D721Med (cell line): Measurements from ENCODE around the gene OR13C4.

Source experiments
- DNase-seq: peaks from one replicate; pipeline ENCODE4 v3.0.0; 2011; ENCODE audit warnings: low spot score; ENCODE audit not compliant: insufficient read length
- FAIRE-seq: peaks from 2 replicates; lab custom pipeline; 2011; peaks lifted over from hg19 to GRCh38; lab: Jason Lieb, UNC
- CTCF ChIP-seq: IDR thresholded peaks from 2 replicates; pipeline ENCODE4 v1.5.1; 2012; ENCODE audit warnings: mild to moderate bottlenecking, control low read depth; ENCODE audit not compliant: insufficient read depth; ENCODE audit errors: missing control alignments

The OR13C4 gene

GRCh38 chr9:104503440-104503839 is 23.6 kb downstream of the OR13C4 start:
- no peak for TF ChIP-seq CTCF
- no peak for DNase-seq
- no peak for FAIRE-seq

DNA sequence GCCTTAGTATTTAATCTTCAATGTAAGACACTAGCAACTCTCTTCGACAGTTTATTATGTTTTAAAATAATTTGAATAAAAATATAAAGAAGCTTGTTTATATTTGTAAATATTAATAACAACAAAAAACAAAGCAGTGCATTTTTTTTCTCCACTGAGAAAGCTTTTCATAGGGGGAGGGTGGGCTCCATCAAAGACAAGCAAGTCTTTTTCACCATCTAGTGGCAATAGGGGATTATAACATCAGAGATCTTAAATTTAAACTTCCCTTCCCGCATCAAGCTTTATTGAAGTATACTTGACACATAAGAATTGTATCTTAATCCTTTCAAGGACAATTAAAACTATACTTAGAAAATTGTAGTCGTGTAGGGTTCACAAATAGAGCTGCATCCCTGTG is 32.2 kb downstream of the OR13C4 start:
- DNase-seq: no peak
- FAIRE-seq: no peak
- TF ChIP-seq CTCF: peak; percentile 24

GRCh38 chr9:104485014-104485413 is 42.0 kb downstream of the OR13C4 start:
- TF ChIP-seq CTCF: no peak
- no peak for FAIRE-seq

DNA sequence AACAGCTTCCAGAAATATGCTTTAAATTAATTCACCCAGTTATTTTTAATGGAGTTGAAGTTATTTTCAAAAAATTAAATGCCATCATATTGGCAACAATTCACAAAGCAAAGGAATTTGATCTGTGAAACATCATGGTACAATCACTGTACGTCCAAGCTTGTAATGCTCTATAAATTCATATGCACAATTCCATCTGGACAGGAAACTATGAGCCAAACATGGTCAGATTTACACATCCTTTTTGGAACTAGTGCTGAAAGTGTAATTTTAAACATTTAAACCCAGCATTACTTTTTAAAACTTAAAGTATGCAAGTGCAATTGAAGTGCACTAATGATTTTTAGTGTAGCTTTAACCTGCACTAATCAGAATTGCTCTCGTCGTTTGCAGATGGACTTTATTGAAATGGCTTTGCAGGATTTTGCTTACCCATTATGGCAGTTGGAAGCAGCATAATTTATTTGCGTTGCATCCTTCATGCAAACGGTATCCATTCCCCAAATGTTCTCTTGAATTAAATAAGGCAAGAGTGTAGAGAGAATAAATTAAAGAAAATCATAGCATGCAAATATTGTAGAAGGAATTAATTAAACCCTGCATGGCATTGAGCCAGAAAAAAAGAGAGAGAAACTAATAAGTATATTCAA is 44.0 kb downstream of the OR13C4 start:
- no peak for TF ChIP-seq CTCF
- DNase-seq (no peak), FAIRE-seq (no peak)

More at GRCh38 chr9:104485014-104485413, 42.0 kb downstream of the OR13C4 start:
- no peak for DNase-seq
